ENCODE results near the gene GIMAP1. TPM values are rescaled to one million over a fixed set of nuclear protein-coding genes. Genes with fewer than 3 reads are reported as not detected.

GIMAP1 gene
- total and polyA plus RNA-seq, 2 of the 8 experiments (the other 6 are each of a cell fraction or from before 2014, with no cell fraction given) = not detected

GRCh38 chr7:150755473-150756099 lies 39.2 kb downstream of the GIMAP1 start (continued):
- TF ChIP-seq SP1 (IDR thresholded peaks at IDR 0.05; ENCODE audit: low read depth, low read length) = no peak
- no peak for TF ChIP-seq POLR2AphosphoS5 (IDR thresholded peaks at IDR 0.05; ENCODE audit: low read depth, low read length)
- no peak for TF ChIP-seq ZNF274 (IDR thresholded peaks at IDR 0.05; ENCODE audit: borderline replicate concordance, extremely low read depth, low read length)
- no peak for TF ChIP-seq TAF7 (optimal IDR thresholded peaks at IDR 0.05; ENCODE audit: borderline replicate concordance, low read depth, low read length)

All from H1 (cell line).